ENCODE results near the gene TBKBP1.
"Not testable (repeated sequence)": the region's sequence is repeated elsewhere in the genome, so short reads cannot be mapped to it uniquely, and the experiment has no call there.

Gene TBKBP1

GRCh38 chr17:47733674-47734410 lies 39.9 kb downstream of the TBKBP1 start:
- DNase-seq (ENCODE audit: low read depth) = no peak

GRCh38 chr17:47735139-47735464 lies 41.1 kb downstream of the TBKBP1 start:
- DNase-seq (ENCODE audit: low read depth) = no peak

GRCh38 chr17:47735536-47736011 lies 41.6 kb downstream of the TBKBP1 start:
- no peak for DNase-seq (ENCODE audit: low read depth)

- DNase-seq (ENCODE audit: low read depth) = no peak
Measured at GRCh38 chr17:47736501-47737495, 42.8 kb downstream of the TBKBP1 start.

- DNase-seq (ENCODE audit: low read depth) = no peak
Measured at GRCh38 chr17:47738178-47738577, 44.2 kb downstream of the TBKBP1 start.

- no peak for DNase-seq (ENCODE audit: low read depth)
Measured at GRCh38 chr17:47739150-47739549, 45.2 kb downstream of the TBKBP1 start.

GRCh38 chr17:47739945-47740344 lies 46.0 kb downstream of the TBKBP1 start:
- not testable (repeated sequence) for DNase-seq (ENCODE audit: low read depth)

GRCh38 chr17:47741109-47741792 lies 47.3 kb downstream of the TBKBP1 start:
- DNase-seq (ENCODE audit: low read depth) = no peak

GRCh38 chr17:47741793-47742145 lies 47.8 kb downstream of the TBKBP1 start:
- no peak for DNase-seq (ENCODE audit: low read depth)

GRCh38 chr17:47742319-47743181 lies 48.6 kb downstream of the TBKBP1 start:
- DNase-seq (ENCODE audit: low read depth) = no peak

GRCh38 chr17:47744168-47745036 lies 50.4 kb downstream of the TBKBP1 start:
- no peak for DNase-seq (ENCODE audit: low read depth)

GRCh38 chr17:47745037-47745380 lies 51.0 kb downstream of the TBKBP1 start:
- no peak for DNase-seq (ENCODE audit: low read depth)

- DNase-seq (ENCODE audit: low read depth) = no peak
Measured at GRCh38 chr17:47751471-47751870, 57.5 kb downstream of the TBKBP1 start.

- no peak for DNase-seq (ENCODE audit: low read depth)
Measured at GRCh38 chr17:47757386-47757785, 63.4 kb downstream of the TBKBP1 start.

- no peak for DNase-seq (ENCODE audit: low read depth)
Measured at GRCh38 chr17:47760409-47761140, 66.6 kb downstream of the TBKBP1 start.

Data from HS-27A (cell line).